ENCODE data around the gene BRINP1. TPM values are rescaled to one million over a fixed set of nuclear protein-coding genes. Genes with fewer than 3 reads are reported as not detected.

Gene BRINP1
- total RNA-seq, 2 experiments from 2014 or later = not detected

- intact Hi-C loops (cut with micrococcal nuclease) = no loop called here
- H3K36me3 Mint-ChIP-seq (ENCODE audit: low read depth) = no peaks in the 10 kb centered on the region
- no peaks in the 10 kb centered on the region for H3K9me3 Mint-ChIP-seq
- no peak overlapping the region for H3K27ac Mint-ChIP-seq
- H3K27me3 Mint-ChIP-seq (ENCODE audit: low read depth) = peaks cover 11% of the 10 kb centered on the region
- CTCF ChIA-PET = interaction anchor here (0.6 kb wide), 1 partner anchor 1119 kb away, joined by 3 read pairs; no protein-coding TSS in a partner anchor
- H3K4me1 Mint-ChIP-seq (ENCODE audit: low read depth) = no peaks in the 10 kb centered on the region
- DNase-seq = no peak
- no peak overlapping the region for H3K4me3 Mint-ChIP-seq
These were observed 84.5 kb downstream of the BRINP1 start for GRCh38 chr9:119284587-119285337.

- Mint-ChIP-seq H3K36me3 (ENCODE audit: low read depth) (no peaks in the 10 kb centered on the region), H3K4me1 (ENCODE audit: low read depth) (no peaks in the 10 kb centered on the region), H3K27me3 (ENCODE audit: low read depth) (peaks cover 11% of the 10 kb centered on the region), H3K9me3 (no peaks in the 10 kb centered on the region), H3K27ac (no peak overlapping the region), H3K4me3 (no peak overlapping the region)
- CTCF ChIA-PET = no interaction called here
- intact Hi-C loops (cut with micrococcal nuclease) = no loop called here
- no peak for DNase-seq
These were observed 85.1 kb downstream of the BRINP1 start for GRCh38 chr9:119284118-119284517.

GRCh38 chr9:119283078-119283794 lies 86.0 kb downstream of the BRINP1 start:
- H3K36me3 Mint-ChIP-seq (ENCODE audit: low read depth) = no peaks in the 10 kb centered on the region
- H3K4me1 Mint-ChIP-seq (ENCODE audit: low read depth) = no peaks in the 10 kb centered on the region
- H3K4me3 Mint-ChIP-seq = no peak overlapping the region
- CTCF ChIA-PET = no interaction called here
- peaks cover 11% of the 10 kb centered on the region for H3K27me3 Mint-ChIP-seq (ENCODE audit: low read depth)
- no peak overlapping the region for H3K27ac Mint-ChIP-seq
- H3K9me3 Mint-ChIP-seq = no peaks in the 10 kb centered on the region
- no peak for DNase-seq
- intact Hi-C loops (cut with micrococcal nuclease) = no loop called here

GRCh38 chr9:119282476-119283077 lies 86.7 kb downstream of the BRINP1 start:
- CTCF ChIA-PET = no interaction called here
- no peak for DNase-seq
- no peaks in the 10 kb centered on the region for H3K4me1 Mint-ChIP-seq (ENCODE audit: low read depth)
- no peaks in the 10 kb centered on the region for H3K36me3 Mint-ChIP-seq (ENCODE audit: low read depth)
- H3K27ac Mint-ChIP-seq = no peak overlapping the region
- no peak overlapping the region for H3K4me3 Mint-ChIP-seq
- no peaks in the 10 kb centered on the region for H3K9me3 Mint-ChIP-seq
- intact Hi-C loops (cut with micrococcal nuclease) = no loop called here
- peaks cover 11% of the 10 kb centered on the region for H3K27me3 Mint-ChIP-seq (ENCODE audit: low read depth)

- no peak overlapping the region for H3K27ac Mint-ChIP-seq
- CTCF ChIA-PET = no interaction called here
- no peaks in the 10 kb centered on the region for H3K9me3 Mint-ChIP-seq
- intact Hi-C loops (cut with micrococcal nuclease) = no loop called here
- peaks cover 10% of the 10 kb centered on the region for H3K27me3 Mint-ChIP-seq (ENCODE audit: low read depth)
- no peak overlapping the region for H3K4me3 Mint-ChIP-seq
- no peak for DNase-seq
- no peaks in the 10 kb centered on the region for H3K4me1 Mint-ChIP-seq (ENCODE audit: low read depth)
- H3K36me3 Mint-ChIP-seq (ENCODE audit: low read depth) = no peaks in the 10 kb centered on the region
These were observed 88.3 kb downstream of the BRINP1 start for GRCh38 chr9:119280740-119281485.

- Mint-ChIP-seq H3K4me1 (ENCODE audit: low read depth) (no peaks in the 10 kb centered on the region), H3K27me3 (ENCODE audit: low read depth) (peaks cover 9% of the 10 kb centered on the region), H3K27ac (no peak overlapping the region), H3K9me3 (no peaks in the 10 kb centered on the region), H3K4me3 (no peak overlapping the region), H3K36me3 (ENCODE audit: low read depth) (no peaks in the 10 kb centered on the region)
- CTCF ChIA-PET = no interaction called here
- intact Hi-C loops (cut with micrococcal nuclease) = no loop called here
- DNase-seq = no peak
These were observed 91.1 kb downstream of the BRINP1 start for GRCh38 chr9:119278171-119278570.

- DNase-seq = no peak
- Mint-ChIP-seq H3K27me3 (ENCODE audit: low read depth) (no peaks in the 10 kb centered on the region), H3K4me3 (no peak overlapping the region), H3K4me1 (ENCODE audit: low read depth) (no peaks in the 10 kb centered on the region), H3K27ac (no peak overlapping the region), H3K36me3 (ENCODE audit: low read depth) (no peaks in the 10 kb centered on the region), H3K9me3 (no peaks in the 10 kb centered on the region)
- CTCF ChIA-PET = no interaction called here
- intact Hi-C loops (cut with micrococcal nuclease) = no loop called here
These were observed 95.1 kb downstream of the BRINP1 start for GRCh38 chr9:119273984-119274665.

GRCh38 chr9:119273325-119273904 lies 95.8 kb downstream of the BRINP1 start:
- Mint-ChIP-seq H3K36me3 (ENCODE audit: low read depth) (no peaks in the 10 kb centered on the region), H3K4me3 (no peak overlapping the region), H3K27me3 (ENCODE audit: low read depth) (no peaks in the 10 kb centered on the region), H3K27ac (no peak overlapping the region), H3K4me1 (ENCODE audit: low read depth) (no peaks in the 10 kb centered on the region), H3K9me3 (no peaks in the 10 kb centered on the region)
- CTCF ChIA-PET = no interaction called here
- intact Hi-C loops (cut with micrococcal nuclease) = no loop called here
- DNase-seq = no peak

GRCh38 chr9:119272500-119273211 lies 96.6 kb downstream of the BRINP1 start:
- Mint-ChIP-seq H3K36me3 (ENCODE audit: low read depth) (no peaks in the 10 kb centered on the region), H3K4me1 (ENCODE audit: low read depth) (no peaks in the 10 kb centered on the region), H3K9me3 (no peaks in the 10 kb centered on the region), H3K27ac (no peak overlapping the region), H3K4me3 (no peak overlapping the region), H3K27me3 (ENCODE audit: low read depth) (no peaks in the 10 kb centered on the region)
- no peak for DNase-seq
- CTCF ChIA-PET = no interaction called here
- intact Hi-C loops (cut with micrococcal nuclease) = no loop called here

- intact Hi-C loops (cut with micrococcal nuclease) = no loop called here
- no peak overlapping the region for H3K27ac Mint-ChIP-seq
- no peak for DNase-seq
- H3K4me3 Mint-ChIP-seq = no peak overlapping the region
- H3K4me1 Mint-ChIP-seq (ENCODE audit: low read depth) = no peaks in the 10 kb centered on the region
- H3K27me3 Mint-ChIP-seq (ENCODE audit: low read depth) = peaks cover 3% of the 10 kb centered on the region
- CTCF ChIA-PET = no interaction called here
- no peaks in the 10 kb centered on the region for H3K9me3 Mint-ChIP-seq
- H3K36me3 Mint-ChIP-seq (ENCODE audit: low read depth) = no peaks in the 10 kb centered on the region
These were observed 100.2 kb downstream of the BRINP1 start for GRCh38 chr9:119268985-119269384.

GRCh38 chr9:119264165-119264564 lies 105.1 kb downstream of the BRINP1 start:
- Mint-ChIP-seq H3K4me1 (ENCODE audit: low read depth) (no peaks in the 10 kb centered on the region), H3K36me3 (ENCODE audit: low read depth) (no peaks in the 10 kb centered on the region), H3K27me3 (ENCODE audit: low read depth) (peaks cover 3% of the 10 kb centered on the region), H3K4me3 (no peak overlapping the region), H3K27ac (no peak overlapping the region), H3K9me3 (no peaks in the 10 kb centered on the region)
- CTCF ChIA-PET = no interaction called here
- intact Hi-C loops (cut with micrococcal nuclease) = no loop called here
- no peak for DNase-seq
